Testis (tissue), 2 donors: ENCODE measurements around the gene CERKL.

Source experiments
- CTCF ChIP-seq, 3 experiments: fragments of 450-650 bp in 2 of 3; fragments of 200-600 bp in 1 of 3; sonication (generic) in 1 of 3; IDR thresholded peaks; one replicate each; pipeline ENCODE4 v1.5.1; 2016 to 2019; ENCODE audit warnings: antibody characterized with exemption in 3 of 3, mild to moderate bottlenecking in 2 of 3, moderate library complexity in 1 of 3
- POLR2A ChIP-seq: fragments of 450-650 bp; IDR thresholded peaks from one replicate; pipeline ENCODE4 v1.6.1; 2017; ENCODE audit warnings: antibody characterized with exemption, mild to moderate bottlenecking, moderate library complexity

GRCh38 chr2:181667234-181667633, 10.3 kb upstream of the CERKL start:
- TF ChIP-seq CTCF (IDR thresholded peaks at IDR 0.05) (no peak), POLR2A (no peak)
